SU-DHL-6 (cell line): ENCODE data around the gene ONECUT3.

ENCODE experiments used
- H2AFZ ChIP-seq: fragments of 200-600 bp; sonication (generic); 2 replicates; pipeline ENCODE4 v1.6.1; 2014; ENCODE audit warnings: low read depth, mild to moderate bottlenecking, moderate library complexity, mixed read lengths, antibody characterized with exemption, low read length; ENCODE audit not compliant: severe bottlenecking
- H3F3A ChIP-seq: fragments of 200-600 bp; shearing (Covaris generic); 2 replicates; pipeline ENCODE4 v1.6.0; 2016; ENCODE audit warnings: antibody characterized with exemption, mild to moderate bottlenecking; ENCODE audit not compliant: insufficient read depth
- H3K27ac ChIP-seq: fragments of 200-600 bp; sonication (generic); 2 replicates; pipeline ENCODE4 v1.5.1; 2016; ENCODE audit warnings: low read depth, mild to moderate bottlenecking, low read length, moderate library complexity, mixed read lengths
- H3K27me3 ChIP-seq: fragments of 200-600 bp; sonication (generic), shearing (Covaris generic); 2 replicates; pipeline ENCODE4 v1.6.0; 2014; ENCODE audit warnings: mild to moderate bottlenecking, low read length
- H3K36me3 ChIP-seq: fragments of 200-600 bp; sonication (generic); 2 replicates; pipeline ENCODE4 v1.6.1; 2014; ENCODE audit warnings: mild to moderate bottlenecking, low read length, mixed read lengths
- H3K4me2 ChIP-seq: fragments of 300-600, 200-600 bp; shearing (Covaris generic), sonication (generic); 2 replicates; pipeline ENCODE4 v1.6.0; 2014; ENCODE audit warnings: low read length, low read depth, mild to moderate bottlenecking; ENCODE audit not compliant: poor library complexity, severe bottlenecking
- H3K4me3 ChIP-seq: fragments of 200-600 bp; sonication (generic); 2 replicates; pipeline ENCODE4 v1.5.1; 2014; ENCODE audit warnings: antibody characterized with exemption, low read length, mild to moderate bottlenecking, mixed read lengths; ENCODE audit not compliant: insufficient read depth, poor library complexity, severe bottlenecking
- H3K79me2 ChIP-seq: fragments of 200-600 bp; sonication (generic); 2 replicates; pipeline ENCODE4 v1.6.1; 2014; ENCODE audit warnings: mild to moderate bottlenecking, low read length, moderate library complexity; ENCODE audit not compliant: insufficient read depth
- H3K9ac ChIP-seq: fragments of 200-600 bp; sonication (generic); 2 replicates; pipeline ENCODE4 v1.7.0; 2014; ENCODE audit warnings: mild to moderate bottlenecking, low read length
- H3K9me2 ChIP-seq: fragments of 200-600 bp; sonication (generic); replicated peaks from 2 replicates; pipeline ENCODE4 v1.6.1; 2014; ENCODE audit warnings: low read length; ENCODE audit not compliant: insufficient read depth
- H3K9me3 ChIP-seq: fragments of 200-600 bp; sonication (generic); 2 replicates; pipeline ENCODE4 v1.6.1; 2014; ENCODE audit warnings: low read length, mixed read lengths; ENCODE audit not compliant: insufficient read depth
- H4K20me1 ChIP-seq: fragments of 200-600 bp; sonication (generic); 2 replicates; pipeline ENCODE4 v1.6.1; 2014; ENCODE audit warnings: low read depth, mild to moderate bottlenecking, antibody characterized with exemption, low read length, moderate library complexity, mixed read lengths
- EZH2phosphoT487 ChIP-seq: fragments of 200-600 bp; sonication (generic), shearing (Covaris generic); conservative IDR thresholded peaks from 2 replicates; pipeline ENCODE4 v1.6.1; 2018; ENCODE audit warnings: mild to moderate bottlenecking, antibody characterized with exemption, low read length, moderate library complexity, mixed read lengths
- TF ChIP-seq, protein P1 (sequence below): fragments of 200-600 bp; sonication (generic); IDR thresholded peaks from one replicate; pipeline ENCODE4 v1.5.1; 2017; ENCODE audit warnings: antibody characterized with exemption, mild to moderate bottlenecking, low read length, moderate library complexity; ENCODE audit not compliant: insufficient read depth, poor library complexity, severe bottlenecking

Gene ONECUT3

DNA sequence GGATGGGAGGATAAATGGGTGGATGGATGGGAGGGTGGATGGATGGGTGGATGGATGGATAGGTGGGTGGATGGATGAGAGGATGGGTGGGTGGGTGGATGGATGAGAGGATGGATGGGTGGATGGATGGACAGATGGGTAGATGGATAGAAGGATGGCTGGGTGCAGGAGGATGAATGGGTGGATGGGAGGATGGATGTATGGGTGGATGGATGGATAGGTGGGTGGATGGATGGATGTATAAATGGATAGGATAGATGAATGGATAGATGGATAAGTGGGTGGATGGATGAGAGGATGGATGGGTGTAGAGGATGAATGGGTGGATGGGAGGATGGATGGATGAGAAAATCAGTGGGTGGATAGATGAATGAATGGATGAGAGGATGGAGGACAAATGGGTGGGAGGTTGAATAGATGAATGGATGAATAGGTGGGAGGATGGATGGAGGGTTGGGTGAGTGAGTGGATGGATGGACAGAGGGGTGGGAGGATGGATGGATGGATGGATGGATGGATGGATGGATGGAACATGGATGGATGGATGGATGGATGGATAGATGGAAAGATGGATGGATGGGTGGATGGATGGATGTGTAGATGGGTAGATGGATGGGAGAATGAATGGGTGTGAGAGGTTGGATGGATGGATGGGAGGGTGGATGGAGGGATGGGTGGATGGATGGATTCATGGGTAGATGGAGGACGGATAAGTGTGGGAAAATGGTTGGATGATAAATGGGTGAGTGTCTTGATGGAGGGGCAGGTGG, 35.9 kb upstream of the ONECUT3 start:
- TF ChIP-seq, protein P1, sequence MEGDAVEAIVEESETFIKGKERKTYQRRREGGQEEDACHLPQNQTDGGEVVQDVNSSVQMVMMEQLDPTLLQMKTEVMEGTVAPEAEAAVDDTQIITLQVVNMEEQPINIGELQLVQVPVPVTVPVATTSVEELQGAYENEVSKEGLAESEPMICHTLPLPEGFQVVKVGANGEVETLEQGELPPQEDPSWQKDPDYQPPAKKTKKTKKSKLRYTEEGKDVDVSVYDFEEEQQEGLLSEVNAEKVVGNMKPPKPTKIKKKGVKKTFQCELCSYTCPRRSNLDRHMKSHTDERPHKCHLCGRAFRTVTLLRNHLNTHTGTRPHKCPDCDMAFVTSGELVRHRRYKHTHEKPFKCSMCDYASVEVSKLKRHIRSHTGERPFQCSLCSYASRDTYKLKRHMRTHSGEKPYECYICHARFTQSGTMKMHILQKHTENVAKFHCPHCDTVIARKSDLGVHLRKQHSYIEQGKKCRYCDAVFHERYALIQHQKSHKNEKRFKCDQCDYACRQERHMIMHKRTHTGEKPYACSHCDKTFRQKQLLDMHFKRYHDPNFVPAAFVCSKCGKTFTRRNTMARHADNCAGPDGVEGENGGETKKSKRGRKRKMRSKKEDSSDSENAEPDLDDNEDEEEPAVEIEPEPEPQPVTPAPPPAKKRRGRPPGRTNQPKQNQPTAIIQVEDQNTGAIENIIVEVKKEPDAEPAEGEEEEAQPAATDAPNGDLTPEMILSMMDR: no peak
- no peak for TF ChIP-seq EZH2phosphoT487
- H3K9me3 ChIP-seq: no peaks in the 10 kb centered on the region
- H2AFZ ChIP-seq: no peak overlapping the region
- H3K27me3 ChIP-seq: no peaks in the 10 kb centered on the region
- no peak overlapping the region for H3K4me3 ChIP-seq
- H3K4me2 ChIP-seq: no peak overlapping the region
- no peaks in the 10 kb centered on the region for H3K9me2 ChIP-seq
- H3K79me2 ChIP-seq: no peaks in the 10 kb centered on the region
- no peaks in the 10 kb centered on the region for H3K36me3 ChIP-seq
- H3F3A ChIP-seq: no peaks in the 10 kb centered on the region
- H3K9ac ChIP-seq: no peak overlapping the region
- no peak overlapping the region for H3K27ac ChIP-seq
- H4K20me1 ChIP-seq: no peaks in the 10 kb centered on the region

DNA sequence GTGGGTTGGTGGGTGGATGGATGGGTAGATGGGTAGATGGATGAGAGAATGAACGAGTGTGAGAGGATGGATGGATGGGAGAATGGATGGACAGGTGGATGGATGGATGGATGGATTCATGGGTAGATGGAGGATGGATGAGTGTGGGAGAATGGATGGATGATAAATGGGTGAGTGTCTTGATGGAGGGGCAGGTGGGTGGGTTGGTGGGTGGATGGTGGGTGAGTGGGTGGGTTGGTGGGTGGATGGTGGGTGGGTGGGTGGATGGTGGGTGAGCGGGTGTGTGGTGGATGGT, 35.4 kb upstream of the ONECUT3 start:
- no peaks in the 10 kb centered on the region for H3K9me3 ChIP-seq
- H3K27me3 ChIP-seq: no peaks in the 10 kb centered on the region
- no peak overlapping the region for H2AFZ ChIP-seq
- TF ChIP-seq, protein P1: no peak
- TF ChIP-seq EZH2phosphoT487: no peak
- H3K27ac ChIP-seq: no peak overlapping the region
- H3K36me3 ChIP-seq: no peaks in the 10 kb centered on the region
- no peak overlapping the region for H3K4me3 ChIP-seq
- no peaks in the 10 kb centered on the region for H4K20me1 ChIP-seq
- H3K79me2 ChIP-seq: no peaks in the 10 kb centered on the region
- H3K4me2 ChIP-seq: no peak overlapping the region
- no peaks in the 10 kb centered on the region for H3F3A ChIP-seq
- no peak overlapping the region for H3K9ac ChIP-seq
- no peaks in the 10 kb centered on the region for H3K9me2 ChIP-seq

DNA sequence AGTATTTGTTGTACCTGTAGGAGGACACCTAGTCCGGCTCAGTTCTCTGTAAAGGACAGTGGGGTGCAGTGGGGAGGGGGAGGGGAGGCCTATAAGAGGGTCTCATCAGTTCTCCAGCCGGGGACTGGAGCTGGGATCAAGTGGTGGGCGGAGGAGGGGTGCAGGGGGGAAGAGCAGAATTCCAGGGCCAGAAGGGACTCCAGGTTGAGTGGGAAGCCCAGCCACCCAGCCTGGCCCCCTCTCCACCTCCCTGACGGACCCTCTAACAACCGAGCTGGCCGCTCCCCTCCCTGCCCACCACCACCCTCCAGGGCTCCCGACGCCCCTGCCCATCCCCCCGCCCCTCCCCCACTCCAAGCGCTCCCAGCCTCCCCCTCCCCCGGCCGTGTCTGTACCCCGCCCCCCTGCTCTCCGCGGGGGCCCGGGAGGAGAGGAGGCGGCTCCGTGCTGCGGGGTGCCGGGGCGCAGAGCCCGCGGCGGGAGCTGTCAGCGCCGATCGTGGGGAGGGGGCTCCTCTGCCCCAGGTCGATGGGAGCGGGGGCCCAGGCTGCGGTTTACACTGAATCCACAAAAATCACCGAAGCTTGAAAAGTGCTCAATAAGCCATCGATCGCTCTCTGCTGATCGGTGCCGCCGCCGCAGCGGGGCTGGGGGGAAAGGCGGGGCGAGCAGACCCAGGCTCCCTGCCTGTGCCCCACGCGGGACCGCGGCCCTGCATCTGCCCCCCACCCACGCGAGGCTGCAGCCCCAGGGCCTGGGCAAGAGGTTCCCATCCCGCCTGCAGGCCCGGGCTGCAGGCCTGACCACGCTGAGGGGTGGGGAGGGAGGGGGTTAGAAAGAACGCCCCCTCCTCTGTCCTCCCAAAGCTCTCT, 34.6 kb upstream of the ONECUT3 start:
- Histone ChIP-seq H3K27me3 (no peaks in the 10 kb centered on the region), H2AFZ (no peak overlapping the region), H3K27ac (no peak overlapping the region), H3K9ac (no peak overlapping the region), H3K4me2 (no peak overlapping the region), H3K9me3 (no peaks in the 10 kb centered on the region), H3K79me2 (no peaks in the 10 kb centered on the region), H3K36me3 (no peaks in the 10 kb centered on the region), H3K4me3 (no peak overlapping the region), H3F3A (no peaks in the 10 kb centered on the region), H3K9me2 (no peaks in the 10 kb centered on the region), H4K20me1 (no peaks in the 10 kb centered on the region)
- TF ChIP-seq EZH2phosphoT487: no peak
- TF ChIP-seq, protein P1: no peak
